Fibroblast of pulmonary artery (primary cell): ENCODE data around the gene NTRK3.

ENCODE experiments used
- DNase-seq: peaks from one replicate; pipeline ENCODE4 v3.0.0-alpha.2; 2010; ENCODE audit warnings: low read depth
- H3K4me3 ChIP-seq: replicated peaks from 2 replicates; pipeline ENCODE4 v1.5.1; 2011; ENCODE audit warnings: low read depth, mild to moderate bottlenecking, control low read depth, low read length, moderate library complexity
- CTCF ChIP-seq: IDR thresholded peaks from 2 replicates; pipeline ENCODE4 v1.5.1; 2011; ENCODE audit warnings: mild to moderate bottlenecking, control low read depth, low read length, inconsistent platforms; ENCODE audit errors: missing control alignments

Gene NTRK3

GRCh38 chr15:88132499-88132898 lies 124.0 kb downstream of the NTRK3 start:
- no peak for DNase-seq
- no peak overlapping the region for H3K4me3 ChIP-seq
- TF ChIP-seq CTCF, result no peak

GRCh38 chr15:88131937-88132336 lies 124.6 kb downstream of the NTRK3 start:
- TF ChIP-seq CTCF, result no peak
- DNase-seq, result no peak
- no peak overlapping the region for H3K4me3 ChIP-seq

- TF ChIP-seq CTCF, result no peak
- DNase-seq, result no peak
Observed at GRCh38 chr15:88127432-88127790, 129.1 kb downstream of the NTRK3 start.

GRCh38 chr15:88126695-88127431 lies 129.7 kb downstream of the NTRK3 start:
- DNase-seq, result no peak
- no peak overlapping the region for H3K4me3 ChIP-seq
- no peak for TF ChIP-seq CTCF

More at GRCh38 chr15:88127432-88127790, 129.1 kb downstream of the NTRK3 start:
- no peak overlapping the region for H3K4me3 ChIP-seq

GRCh38 chr15:88125576-88125975 lies 131.0 kb downstream of the NTRK3 start:
- no peak for TF ChIP-seq CTCF
- H3K4me3 ChIP-seq, result no peak overlapping the region
- no peak for DNase-seq

- DNase-seq, result no peak
- no peak for TF ChIP-seq CTCF
- no peak overlapping the region for H3K4me3 ChIP-seq
Observed at GRCh38 chr15:88124199-88124598, 132.3 kb downstream of the NTRK3 start.

- no peak for TF ChIP-seq CTCF
Observed at GRCh38 chr15:88121968-88122530, 134.5 kb downstream of the NTRK3 start.

More at GRCh38 chr15:88121968-88122530, 134.5 kb downstream of the NTRK3 start:
- no peak overlapping the region for H3K4me3 ChIP-seq
- no peak for DNase-seq
